PFSK-1 (cell line): Measurements from ENCODE around the gene NDUFA8.

Source experiments
- POLR2AphosphoS5 ChIP-seq: IDR thresholded peaks from 2 replicates; pipeline ENCODE4 v1.6.1; 2012; ENCODE audit warnings: low read depth, mild to moderate bottlenecking, control low read depth, low read length, moderate library complexity
- REST ChIP-seq, 2 experiments: IDR thresholded peaks; 2 replicates each; pipeline versions ENCODE4 v1.6.1 to v1.8.0; 2011 to 2012; ENCODE audit warnings: low read depth in 2 of 2, low read length in 2 of 2, control low read depth in 1 of 2, inconsistent platforms in 1 of 2, mild to moderate bottlenecking in 1 of 2, moderate library complexity in 1 of 2; ENCODE audit not compliant: insufficient read depth in 1 of 2

GRCh38 chr9:122186301-122186700 is 26.7 kb upstream of the NDUFA8 start:
- TF ChIP-seq POLR2AphosphoS5 (no peak), REST (IDR thresholded peaks at IDR 0.05; ENCODE audit: insufficient read depth in 1 of 2, low read depth in 2 of 2, low read length in 2 of 2) (no peak)
